ENCODE data around the gene DBNL.

DBNL gene

GRCh38 chr7:44101966-44102845 is 57.7 kb downstream of the DBNL start:
- TF ChIP-seq GATA3 (IDR thresholded peaks at IDR 0.05; ENCODE audit: low read depth, low read length), result no peak
- no peak for TF ChIP-seq GATA2 (IDR thresholded peaks at IDR 0.05; ENCODE audit: low read depth, low read length)

- TF ChIP-seq GATA2 (IDR thresholded peaks at IDR 0.05; ENCODE audit: low read depth, low read length) (no peak), GATA3 (IDR thresholded peaks at IDR 0.05; ENCODE audit: low read depth, low read length) (no peak)
These were observed 58.5 kb downstream of the DBNL start for GRCh38 chr7:44102846-44103565.

- TF ChIP-seq GATA2 (IDR thresholded peaks at IDR 0.05; ENCODE audit: low read depth, low read length) (no peak), GATA3 (IDR thresholded peaks at IDR 0.05; ENCODE audit: low read depth, low read length) (no peak)
These were observed 59.0 kb downstream of the DBNL start for GRCh38 chr7:44103566-44103922.

- no peak for TF ChIP-seq GATA2 (IDR thresholded peaks at IDR 0.05; ENCODE audit: low read depth, low read length)
- no peak for TF ChIP-seq GATA3 (IDR thresholded peaks at IDR 0.05; ENCODE audit: low read depth, low read length)
These were observed 59.7 kb downstream of the DBNL start, which contains the start of gene AEBP1 for GRCh38 chr7:44103923-44104859. Gene AEBP1, plus strand, starts transcription at chr7:44104345. Its CDS starts 321 bp downstream, at chr7:44104666.

- no peak for TF ChIP-seq GATA3 (IDR thresholded peaks at IDR 0.05; ENCODE audit: low read depth, low read length)
- no peak; the same call in 1 of the 2 replicates for TF ChIP-seq GATA2 (IDR thresholded peaks at IDR 0.05; ENCODE audit: low read depth, low read length)
These were observed 60.6 kb downstream of the DBNL start for GRCh38 chr7:44104860-44105771.

GRCh38 chr7:44105832-44106231 is 61.3 kb downstream of the DBNL start:
- no peak for TF ChIP-seq GATA3 (IDR thresholded peaks at IDR 0.05; ENCODE audit: low read depth, low read length)
- no peak for TF ChIP-seq GATA2 (IDR thresholded peaks at IDR 0.05; ENCODE audit: low read depth, low read length)

GRCh38 chr7:44106311-44107065 is 62.0 kb downstream of the DBNL start:
- TF ChIP-seq GATA2 (IDR thresholded peaks at IDR 0.05; ENCODE audit: low read depth, low read length) (no peak), GATA3 (IDR thresholded peaks at IDR 0.05; ENCODE audit: low read depth, low read length) (no peak)

- TF ChIP-seq GATA3 (IDR thresholded peaks at IDR 0.05; ENCODE audit: low read depth, low read length), result no peak
- TF ChIP-seq GATA2 (IDR thresholded peaks at IDR 0.05; ENCODE audit: low read depth, low read length), result no peak
These were observed 62.8 kb downstream of the DBNL start for GRCh38 chr7:44107116-44107960.

GRCh38 chr7:44107961-44108767 is 63.7 kb downstream of the DBNL start:
- no peak for TF ChIP-seq GATA2 (IDR thresholded peaks at IDR 0.05; ENCODE audit: low read depth, low read length)
- TF ChIP-seq GATA3 (IDR thresholded peaks at IDR 0.05; ENCODE audit: low read depth, low read length), result no peak

Data from SH-SY5Y (cell line).